Stimulated activated CD4-positive, alpha-beta T cell treated with anti-CD3 and anti-CD28 coated beads, Interleukin-4, amount 100 ng/mL, for 24 hours (primary cell): Measurements from ENCODE around the gene CMTM8.

Experiments used
- DNase-seq: peaks from one replicate; pipeline ENCODE4 v3.0.0-alpha.2; 2020

CMTM8 gene

DNA sequence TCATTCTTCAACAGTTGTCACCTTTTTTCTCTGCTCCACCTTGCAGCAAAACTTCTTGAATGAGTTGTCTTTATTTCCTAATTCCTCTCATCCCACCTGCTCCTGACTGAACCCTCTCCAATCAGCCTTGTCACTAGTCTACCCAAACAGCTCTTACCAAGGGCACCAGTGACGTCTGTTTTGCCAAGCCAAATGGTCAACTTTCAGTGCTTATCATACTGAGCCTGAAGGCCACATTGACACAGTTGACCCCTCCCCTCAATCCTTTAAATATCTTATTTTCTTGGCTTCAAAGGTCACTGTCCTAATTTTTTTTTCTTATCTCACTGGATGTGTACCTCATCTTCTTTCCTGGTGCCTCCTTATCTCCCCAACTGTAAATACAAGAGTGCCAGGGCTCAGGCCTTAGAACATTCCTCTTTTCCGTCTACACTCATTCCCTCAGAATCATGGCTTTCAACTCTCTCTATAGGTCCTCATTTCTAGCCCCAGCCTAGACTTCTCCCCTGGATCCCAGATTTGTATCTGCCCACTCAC lies 43.2 kb downstream of the CMTM8 start:
- DNase-seq: no peak

DNA sequence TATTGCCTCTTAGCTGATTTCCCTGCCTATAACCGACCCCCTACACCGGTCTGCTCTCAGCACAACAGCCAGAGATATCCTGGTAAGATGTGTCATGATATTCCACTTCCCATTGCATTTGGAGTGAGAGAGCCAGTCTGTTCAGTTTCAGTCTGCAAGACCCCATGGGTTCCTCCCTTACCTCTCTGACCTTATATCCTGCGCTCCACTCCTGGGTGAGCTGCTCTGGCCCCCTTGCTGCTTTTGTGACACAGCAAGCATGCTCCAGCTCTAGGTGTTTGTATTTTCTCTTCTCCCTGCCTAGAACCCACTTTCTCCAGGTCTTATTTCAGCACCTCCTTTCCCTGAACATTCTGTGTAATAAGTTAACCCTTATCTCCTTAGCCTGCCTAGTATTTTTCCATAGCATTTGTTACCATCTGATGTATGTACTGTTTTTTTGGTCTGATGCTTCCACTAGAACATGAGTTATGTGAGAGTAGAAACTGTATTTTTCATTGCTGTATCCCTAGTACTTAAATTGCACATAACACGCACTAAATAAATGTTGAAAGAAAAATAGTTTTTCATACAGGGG lies 44.2 kb downstream of the CMTM8 start:
- DNase-seq: no peak

DNA sequence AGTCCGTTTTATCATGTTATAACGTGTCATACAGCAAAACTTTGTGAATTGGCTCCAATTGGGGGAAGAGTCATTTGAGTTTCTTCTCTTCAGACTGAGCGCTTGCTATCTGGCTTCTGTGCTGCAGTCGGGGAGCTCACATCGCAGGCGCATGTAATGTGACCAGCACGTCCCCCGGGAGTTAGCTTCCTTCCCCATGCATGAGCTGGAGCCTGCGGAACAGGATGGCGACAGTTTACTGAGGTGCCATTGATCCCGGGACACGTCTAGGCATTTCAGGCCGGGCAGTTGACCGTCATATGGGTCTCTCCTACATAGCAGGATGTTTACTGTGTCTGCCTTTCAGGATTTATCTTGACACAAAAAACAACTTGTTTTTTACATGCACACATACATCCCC lies 44.8 kb downstream of the CMTM8 start:
- DNase-seq: no peak

DNA sequence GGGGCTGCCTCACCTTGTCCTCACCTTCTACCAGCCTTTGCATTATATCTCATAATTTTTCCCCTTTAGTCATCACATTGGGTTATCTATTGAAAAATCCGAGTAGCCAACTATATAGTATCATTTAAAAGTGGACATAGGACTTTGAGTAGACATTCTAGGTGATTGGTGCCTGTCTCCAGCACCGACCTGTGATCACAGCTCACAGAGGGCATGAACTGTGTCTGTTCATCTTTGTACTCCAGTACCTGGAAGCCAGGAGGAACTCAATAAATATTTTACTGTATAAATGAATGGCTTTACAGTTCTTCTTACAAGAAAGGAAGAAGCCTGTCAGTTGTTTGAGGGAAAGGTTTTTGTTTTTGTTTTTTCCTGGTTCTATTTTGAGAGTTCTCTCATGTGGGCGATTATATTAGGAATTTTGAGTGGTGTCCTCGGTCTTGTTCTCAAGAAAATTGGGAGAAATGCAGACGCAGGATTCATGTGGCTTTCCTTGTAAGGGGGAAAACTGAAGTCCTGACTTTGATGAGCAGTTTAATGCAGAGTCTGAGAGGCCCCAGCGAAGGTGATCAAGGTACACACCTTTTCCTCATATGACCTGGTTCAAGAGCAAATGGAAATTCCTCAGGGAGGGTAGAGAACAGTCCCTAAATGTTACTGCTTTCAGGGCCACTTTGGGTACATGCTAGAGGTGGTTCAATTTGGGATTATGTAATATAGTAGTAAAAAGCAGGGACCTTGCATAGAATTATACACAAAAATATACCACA lies 46.1 kb downstream of the CMTM8 start:
- DNase-seq: no peak

DNA sequence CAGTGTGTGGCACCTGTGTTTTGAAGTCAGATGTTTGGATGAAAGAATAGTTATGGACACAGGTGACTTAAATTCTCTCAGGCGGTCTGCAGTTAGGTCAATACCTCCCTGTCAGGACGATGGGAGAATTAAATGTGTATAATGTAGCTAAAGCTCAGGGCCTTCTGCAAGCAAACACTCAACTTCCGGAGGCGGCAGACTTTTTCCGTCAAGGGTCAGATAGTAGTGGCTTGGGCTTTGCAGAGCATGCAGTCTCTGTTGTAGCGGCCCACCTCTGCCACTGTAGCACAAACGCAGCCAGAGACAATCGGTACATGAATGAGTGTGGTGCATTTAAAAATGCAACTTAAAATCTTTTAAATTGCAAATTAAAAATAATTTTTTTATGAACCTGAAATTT lies 47.4 kb downstream of the CMTM8 start:
- DNase-seq: no peak

DNA sequence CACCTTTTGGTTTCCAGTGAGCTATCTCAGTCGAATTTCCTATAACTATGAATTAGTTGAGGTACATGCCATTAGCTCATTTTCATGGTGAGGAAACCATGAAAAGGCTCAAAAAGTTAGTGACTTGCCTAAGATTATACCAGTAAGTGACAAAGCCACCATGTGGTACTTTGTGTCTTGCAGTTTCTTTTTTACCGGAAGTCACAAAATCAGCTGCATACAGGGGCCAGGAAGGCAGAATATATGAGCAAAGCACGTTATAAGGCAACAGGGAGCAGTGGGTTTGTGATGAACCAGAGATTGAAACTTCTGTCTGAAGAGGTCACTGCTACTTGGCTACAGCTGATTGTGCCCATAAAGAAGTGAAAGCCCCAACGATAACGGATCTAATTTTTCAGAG lies 50.3 kb downstream of the CMTM8 start:
- DNase-seq: peak; percentile 17

DNA sequence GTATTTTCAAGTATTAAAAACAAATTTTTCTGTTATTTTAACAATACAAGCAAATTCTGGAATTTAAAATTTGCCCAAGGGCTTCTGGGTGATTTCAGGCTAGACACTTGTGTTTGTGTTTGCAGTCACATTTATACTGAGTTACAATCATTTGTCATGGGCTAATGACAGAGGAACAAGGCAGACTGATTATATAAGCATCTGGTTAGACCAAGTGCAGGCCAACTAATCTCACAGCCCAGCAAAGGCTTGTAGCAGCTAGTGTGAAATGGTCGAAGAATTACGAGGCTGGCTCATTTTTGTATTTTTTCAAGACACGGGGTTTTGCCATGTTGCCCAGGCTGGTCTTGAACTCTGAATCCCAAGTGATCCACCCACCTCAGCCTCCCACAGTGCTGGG lies 52.1 kb downstream of the CMTM8 start:
- no peak for DNase-seq

DNA sequence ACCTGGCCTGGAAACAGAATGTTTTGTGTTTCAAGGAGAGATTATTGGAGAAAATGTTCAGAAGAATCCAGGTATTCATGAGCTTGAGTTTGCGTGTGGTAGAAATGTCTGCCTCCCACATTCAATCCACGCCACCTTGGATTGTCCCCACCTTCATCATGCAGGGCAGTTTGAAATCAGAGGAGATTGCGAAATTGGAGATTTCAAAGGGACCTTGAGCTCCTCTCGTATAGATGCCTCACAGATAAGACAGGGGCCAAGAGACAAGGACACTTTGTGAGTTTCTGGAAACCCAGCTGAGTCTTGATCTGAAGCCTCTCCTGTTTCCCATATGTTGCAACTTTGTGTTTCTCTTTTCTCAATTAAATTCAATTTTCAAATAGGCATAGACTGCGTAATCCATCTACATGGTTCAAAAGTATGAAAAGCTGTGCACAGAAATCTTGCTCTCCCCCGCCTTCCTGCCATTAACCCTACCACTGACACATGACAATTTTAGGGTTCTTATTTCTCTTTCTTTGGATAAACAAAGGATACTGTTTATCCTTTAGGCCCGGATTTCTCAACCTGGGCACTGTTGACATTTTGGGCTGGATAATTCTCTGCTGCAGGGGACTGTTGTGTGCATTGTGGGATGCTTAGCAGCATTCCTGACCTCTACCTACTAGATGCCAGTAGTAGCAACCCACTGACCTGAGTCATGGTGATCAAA lies 53.8 kb downstream of the CMTM8 start:
- no peak for DNase-seq

DNA sequence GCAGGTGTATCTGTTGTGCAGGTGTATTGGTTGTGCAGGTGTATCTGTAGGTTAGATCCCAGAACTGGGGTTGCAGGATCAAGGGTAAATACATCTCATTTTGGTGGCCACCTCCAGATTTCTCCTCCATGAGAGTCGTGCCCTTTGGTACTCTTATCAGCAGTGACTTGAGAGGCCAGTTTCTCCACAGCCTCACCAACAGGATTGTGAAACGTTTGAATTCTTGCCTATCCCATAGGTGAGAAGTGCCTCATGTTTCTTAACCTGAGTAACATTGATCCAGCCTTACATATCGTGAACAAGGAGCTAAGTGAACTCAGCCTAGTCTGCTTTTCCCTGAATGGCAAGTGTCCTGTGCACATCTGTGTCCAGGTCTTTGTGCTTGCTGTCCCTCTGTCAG lies 55.4 kb downstream of the CMTM8 start:
- no peak for DNase-seq

DNA sequence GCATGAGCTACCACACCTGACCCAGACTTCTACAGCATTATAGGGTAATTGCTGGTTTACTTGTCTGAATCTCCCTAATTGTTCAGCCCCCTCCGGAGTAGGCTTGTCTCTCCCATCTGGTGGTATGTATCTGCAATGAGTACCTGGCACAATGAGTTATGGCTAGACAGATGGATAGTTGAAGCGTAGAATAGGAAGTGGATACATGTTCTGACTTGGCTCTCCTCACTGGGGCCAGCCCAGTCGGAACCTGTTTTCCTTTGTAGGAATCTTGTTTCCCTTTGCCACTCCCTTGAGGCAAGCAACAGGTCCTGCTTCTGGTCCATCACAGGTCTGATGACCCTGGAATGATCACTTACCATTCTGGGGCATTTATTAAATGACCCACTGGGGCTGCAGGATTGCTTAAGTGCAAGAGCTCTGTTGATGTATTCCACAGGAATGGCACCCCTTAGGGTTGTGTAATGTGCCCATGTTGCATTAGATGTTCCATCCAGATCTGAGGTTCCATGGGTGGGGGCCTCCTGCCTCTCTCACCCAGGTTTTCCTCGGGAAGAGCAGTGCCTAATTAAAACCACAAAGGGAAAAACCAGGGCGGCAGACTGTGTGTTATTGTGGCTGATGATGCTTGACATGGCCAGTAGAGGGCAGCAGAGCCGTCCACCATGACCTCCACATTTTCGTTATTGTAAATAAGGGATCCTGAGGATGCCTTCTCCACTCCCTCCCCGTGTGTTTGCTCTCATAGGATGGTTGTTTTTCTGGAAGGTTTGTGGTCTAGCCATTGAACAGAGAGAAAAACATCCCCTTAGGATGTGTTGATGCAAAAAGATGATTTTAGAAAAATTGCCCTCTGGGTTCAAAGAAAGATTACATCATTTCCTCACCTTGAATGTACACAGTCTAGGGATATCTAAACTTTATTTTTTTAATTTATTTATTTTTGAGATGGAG lies 58.0 kb downstream of the CMTM8 start:
- peak; percentile 69 for DNase-seq

DNA sequence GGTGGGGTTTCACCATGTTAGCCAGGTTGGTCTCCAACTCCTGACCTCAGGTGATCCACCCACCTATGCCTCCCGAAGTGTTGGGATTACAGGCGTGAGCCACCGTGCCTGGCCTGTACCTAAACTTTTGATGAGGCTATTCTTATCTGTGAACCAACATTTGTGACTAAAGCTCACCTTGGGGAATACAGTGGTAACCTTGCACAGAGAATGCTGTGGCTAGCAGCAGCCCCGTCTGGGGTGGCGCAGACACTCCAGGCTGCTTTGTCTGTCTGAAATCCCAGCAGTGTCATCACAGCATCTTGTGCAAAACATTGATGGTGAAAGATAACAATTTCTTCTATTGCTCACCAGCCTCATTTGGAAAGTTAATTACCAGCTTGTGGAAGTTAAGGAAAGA lies 58.9 kb downstream of the CMTM8 start:
- peak; percentile 56 for DNase-seq

DNA sequence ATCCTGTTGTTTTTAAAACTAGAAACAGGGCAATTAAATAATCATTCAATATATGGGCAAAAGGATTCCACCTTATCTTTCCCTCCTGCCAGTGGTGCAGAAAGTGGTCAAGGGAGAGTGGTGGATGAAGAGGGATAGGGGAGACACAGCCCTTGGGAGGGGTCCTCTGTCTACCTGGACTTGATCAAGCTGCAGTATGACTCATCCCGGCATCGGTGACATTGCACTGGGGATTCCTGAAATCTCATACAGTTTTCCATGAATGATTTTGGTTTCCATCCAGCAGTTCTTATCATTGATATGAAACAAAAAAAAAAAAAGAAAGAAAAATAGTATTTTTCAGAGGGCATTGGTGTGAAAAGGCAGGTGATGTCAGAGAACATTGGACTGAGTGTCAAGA lies 62.9 kb downstream of the CMTM8 start:
- no peak for DNase-seq

DNA sequence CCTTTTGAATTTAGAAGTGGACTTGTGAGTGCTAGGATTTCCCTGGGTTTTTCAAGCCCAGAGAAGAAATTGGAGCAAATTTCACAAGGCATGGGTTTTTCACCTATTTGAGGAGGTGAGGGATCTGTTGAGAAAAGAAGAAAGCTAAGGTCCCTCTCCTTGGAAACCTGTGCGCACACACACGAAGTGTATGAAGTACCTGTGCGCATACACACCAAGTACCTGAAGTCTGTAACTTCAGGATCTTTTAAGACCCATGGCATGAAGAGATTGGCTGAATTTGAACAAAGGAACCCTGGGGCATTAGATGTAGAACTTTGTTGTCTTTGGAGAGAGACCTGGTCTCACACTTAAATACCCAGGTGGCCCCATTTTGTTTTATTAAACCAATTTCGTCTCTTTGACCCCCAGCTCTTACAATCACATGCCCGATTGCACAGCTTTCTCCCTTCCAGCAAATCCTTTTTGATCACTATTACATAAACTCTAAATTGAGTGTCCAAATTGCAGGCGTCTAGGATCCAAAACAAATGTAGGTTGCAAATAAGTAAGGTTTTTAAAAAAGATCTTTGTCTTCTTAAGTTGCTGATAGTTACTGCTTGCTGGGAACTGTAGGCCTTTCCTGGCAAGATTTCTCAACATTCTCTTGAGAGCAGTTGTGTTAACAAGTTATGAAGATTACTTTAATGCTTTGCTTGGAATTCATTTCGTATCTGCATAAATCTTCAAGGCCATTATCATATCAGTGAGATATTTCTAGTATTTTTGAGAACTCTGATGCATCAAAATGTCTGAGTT lies 64.3 kb downstream of the CMTM8 start:
- no peak for DNase-seq

GRCh38 chr3:32303399-32303747 lies 64.9 kb downstream of the CMTM8 start:
- no peak for DNase-seq

- DNase-seq: no peak
Observed at GRCh38 chr3:32303977-32304881, 65.7 kb downstream of the CMTM8 start.

DNA sequence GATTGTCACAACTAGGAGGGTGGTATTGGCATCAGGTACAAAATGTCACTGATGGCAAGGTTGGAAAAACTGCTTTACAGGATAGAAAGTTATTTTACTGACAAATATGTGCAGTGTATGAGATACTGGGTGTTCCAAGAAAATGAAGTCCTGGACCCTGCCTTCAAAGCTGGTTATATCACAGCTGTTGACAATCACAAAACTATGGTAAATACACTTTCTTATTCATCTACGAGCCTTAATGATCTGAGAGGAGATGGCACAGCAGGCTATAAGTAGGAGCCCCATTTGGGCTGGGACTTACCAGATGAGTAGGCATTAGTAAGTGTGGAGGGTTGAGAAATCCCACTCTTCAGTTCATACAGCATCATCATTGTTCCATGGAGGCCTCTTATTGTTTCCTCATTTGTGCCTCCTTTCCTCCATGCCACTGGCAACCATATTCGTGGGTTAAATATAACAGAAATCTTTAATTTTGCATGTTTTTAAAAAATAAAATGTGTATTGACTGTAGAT lies 66.9 kb downstream of the CMTM8 start:
- DNase-seq: no peak

DNA sequence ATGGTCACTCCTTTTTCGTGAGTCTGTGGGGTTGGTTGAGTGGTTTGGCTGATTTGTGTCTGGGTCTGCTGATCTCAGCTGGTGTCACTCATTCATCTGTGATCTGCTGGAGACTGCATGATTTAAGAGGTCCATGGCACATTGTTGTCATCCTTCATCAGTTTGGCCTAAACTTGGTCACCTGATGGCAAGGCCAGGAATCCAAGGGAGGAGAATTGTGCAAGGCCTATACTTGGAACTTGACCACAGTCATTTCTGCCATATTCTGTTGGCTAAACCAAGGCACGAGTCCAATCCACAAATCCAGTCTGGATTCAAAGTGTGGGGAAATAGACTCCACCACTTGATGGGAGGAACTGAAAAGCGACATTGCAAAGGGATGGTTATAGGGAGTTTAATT lies 67.6 kb downstream of the CMTM8 start:
- no peak for DNase-seq

- no peak for DNase-seq
Observed at GRCh38 chr3:32307591-32307990, 69.1 kb downstream of the CMTM8 start.

DNA sequence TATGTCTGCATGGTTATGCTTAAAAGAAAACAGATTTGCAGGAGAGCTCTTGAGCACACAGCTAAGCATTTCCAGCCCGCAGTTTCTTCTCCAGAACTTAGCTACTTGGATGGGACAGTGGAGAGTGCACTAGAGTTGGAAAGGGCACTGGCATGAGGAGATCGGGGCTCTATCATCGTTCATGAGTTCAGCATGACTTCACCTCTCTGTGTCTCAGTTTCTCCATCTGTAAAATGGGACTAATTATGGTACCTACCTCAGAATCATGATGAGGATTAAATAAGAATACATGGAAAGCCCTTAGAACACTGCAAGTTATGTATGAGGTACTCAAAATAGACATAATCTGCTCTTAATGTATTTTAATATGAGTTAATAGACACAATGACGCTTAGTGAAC lies 69.9 kb downstream of the CMTM8 start:
- DNase-seq: no peak

DNA sequence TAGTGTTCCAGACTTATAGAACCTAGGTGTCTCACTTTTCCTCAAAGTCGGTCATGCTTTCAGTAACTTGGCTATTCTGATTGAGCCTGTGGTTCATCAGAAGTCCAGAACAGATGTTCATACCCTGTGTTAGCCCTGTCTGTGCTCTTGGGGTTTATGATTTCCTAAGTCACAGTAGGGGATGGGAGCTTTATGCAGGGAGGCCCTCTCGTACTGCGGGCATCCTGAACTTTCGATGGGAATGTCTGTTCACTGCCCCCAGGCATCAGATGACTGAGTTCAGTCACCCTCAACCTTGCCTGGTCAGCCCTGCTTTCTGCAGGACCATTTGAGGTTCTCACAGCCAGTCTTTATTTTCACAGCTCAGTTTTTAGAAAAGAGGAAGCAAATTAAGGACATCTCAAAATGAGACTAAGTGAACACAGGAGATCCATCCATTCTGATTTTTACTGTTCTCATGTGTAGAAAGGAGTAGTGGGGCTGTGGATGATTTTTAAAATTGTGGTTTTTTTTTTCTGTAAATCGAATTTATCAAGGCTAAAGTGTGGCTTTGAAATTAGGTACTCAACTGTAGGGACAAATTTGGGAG lies 71.3 kb downstream of the CMTM8 start:
- no peak for DNase-seq
